AG10803 (cell line): Measurements from ENCODE around the gene CC2D2B.
A peak's percentile ranks its signal among the peaks of the same experiment; 100 is the strongest.
"Not testable (repeated sequence)": the region's sequence is repeated elsewhere in the genome, so short reads cannot be mapped to it uniquely, and the experiment has no call there.

Experiments
- DNase-seq: peaks from one replicate; pipeline ENCODE4 v3.0.0; 2010; ENCODE audit warnings: low read depth
- H3K4me3 ChIP-seq: 2 replicates; pipeline ENCODE4 v1.5.1; 2011; ENCODE audit warnings: mild to moderate bottlenecking, low read length, control low read depth
- CTCF ChIP-seq: conservative IDR thresholded peaks from 2 replicates; pipeline ENCODE4 v1.5.1; 2011; ENCODE audit warnings: mild to moderate bottlenecking, low read length, control low read depth, inconsistent platforms

The CC2D2B gene

GRCh38 chr10:95880704-95881103 lies 27.1 kb upstream of the CC2D2B start:
- TF ChIP-seq CTCF = no peak
- no peak for DNase-seq
- no peak overlapping the region for H3K4me3 ChIP-seq

GRCh38 chr10:95881316-95881715 lies 26.5 kb upstream of the CC2D2B start:
- no peak overlapping the region for H3K4me3 ChIP-seq
- TF ChIP-seq CTCF = no peak
- DNase-seq = no peak

GRCh38 chr10:95889830-95890229 lies 17.9 kb upstream of the CC2D2B start:
- no peak overlapping the region for H3K4me3 ChIP-seq
- TF ChIP-seq CTCF = no peak
- DNase-seq = no peak

GRCh38 chr10:95896071-95896850 lies 11.5 kb upstream of the CC2D2B start:
- H3K4me3 ChIP-seq = no peak overlapping the region
- no peak for TF ChIP-seq CTCF
- DNase-seq = no peak

- not testable (repeated sequence) for H3K4me3 ChIP-seq, DNase-seq
Measured at GRCh38 chr10:95905897-95906580, 1.7 kb upstream of the CC2D2B start.

GRCh38 chr10:95906677-95907455 lies 909 bp upstream of the CC2D2B start:
- peak overlapping the region; percentile 85 for H3K4me3 ChIP-seq
- peak; percentile 42; the same call in 1 of the 2 replicates for TF ChIP-seq CTCF
- DNase-seq = peak; percentile 63

GRCh38 chr10:95908450-95908849 lies 675 bp downstream of the CC2D2B start:
- no peak overlapping the region; the same call in 1 of the 2 replicates for H3K4me3 ChIP-seq
- no peak for TF ChIP-seq CTCF
- no peak for DNase-seq
